Measurements from ENCODE around the gene SINHCAF.

The SINHCAF gene

GRCh38 chr12:31331242-31331641 lies 5.3 kb upstream of the SINHCAF start:
- FAIRE-seq (no peak), DNase-seq (ENCODE audit: insufficient read length, low spot score) (no peak)

GRCh38 chr12:31326736-31327659 lies 1.0 kb upstream of the SINHCAF start:
- FAIRE-seq = no peak
- TF ChIP-seq CTCF (IDR thresholded peaks at IDR 0.05; ENCODE audit: insufficient read depth, missing control alignments) = no peak
- DNase-seq (ENCODE audit: insufficient read length, low spot score) = no peak

More at GRCh38 chr12:31331242-31331641, 5.3 kb upstream of the SINHCAF start:
- no peak for TF ChIP-seq CTCF (IDR thresholded peaks at IDR 0.05; ENCODE audit: insufficient read depth, missing control alignments)

GRCh38 chr12:31325524-31325875 lies 450 bp downstream of the SINHCAF start:
- DNase-seq (ENCODE audit: insufficient read length, low spot score) (no peak), FAIRE-seq (no peak)
- TF ChIP-seq CTCF (IDR thresholded peaks at IDR 0.05; ENCODE audit: insufficient read depth, missing control alignments) = no peak

GRCh38 chr12:31324845-31325523 lies 966 bp downstream of the SINHCAF start:
- no peak for FAIRE-seq
- DNase-seq (ENCODE audit: insufficient read length, low spot score) = no peak
- TF ChIP-seq CTCF (IDR thresholded peaks at IDR 0.05; ENCODE audit: insufficient read depth, missing control alignments) = no peak

- DNase-seq (ENCODE audit: insufficient read length, low spot score) (no peak), FAIRE-seq (no peak)
- no peak for TF ChIP-seq CTCF (IDR thresholded peaks at IDR 0.05; ENCODE audit: insufficient read depth, missing control alignments)
These were observed 1.7 kb downstream of the SINHCAF start for GRCh38 chr12:31324116-31324844.

DNA sequence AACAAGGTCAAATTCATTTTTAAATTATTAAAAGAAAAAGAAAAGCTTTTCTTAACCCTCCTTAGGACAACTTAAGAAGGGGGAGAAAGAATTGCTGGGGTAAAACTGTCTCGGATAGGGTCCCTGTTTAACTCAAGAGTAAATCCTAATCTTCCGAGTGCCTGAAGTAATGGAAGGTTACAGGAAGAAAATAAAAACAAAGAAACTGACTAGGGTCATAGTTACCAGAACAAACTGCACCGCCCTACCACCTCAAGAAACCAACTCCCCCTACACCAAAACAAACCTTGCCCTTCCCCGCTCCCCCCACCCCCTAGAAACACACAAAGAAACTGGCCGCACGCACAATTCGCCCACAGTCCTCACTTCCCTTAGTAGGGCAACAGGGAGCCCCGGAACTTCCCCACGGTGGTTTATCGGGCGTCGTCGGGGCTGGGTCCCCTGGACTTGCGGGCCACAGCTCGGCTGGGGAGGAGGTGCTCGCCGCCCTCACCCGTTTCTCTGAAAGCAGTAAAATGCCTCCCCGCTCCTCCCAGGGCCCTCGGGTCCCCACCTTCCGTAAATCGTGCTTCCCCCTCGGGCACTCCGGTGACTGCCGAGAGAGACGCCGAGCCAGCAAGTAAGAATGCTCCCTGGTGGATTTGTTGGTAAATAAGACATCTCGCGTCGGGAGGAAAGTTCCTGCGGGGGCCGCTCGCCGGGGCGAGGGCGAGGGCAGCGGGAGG lies 2.4 kb downstream of the SINHCAF start:
- DNase-seq (ENCODE audit: insufficient read length, low spot score) = no peak

More for the DNA sequence above, 2.4 kb downstream of the SINHCAF start:
- no peak for TF ChIP-seq CTCF (IDR thresholded peaks at IDR 0.05; ENCODE audit: insufficient read depth, missing control alignments)
- FAIRE-seq = no peak
